PC-9 (cell line): ENCODE results near the gene CSTF1. TPM values are rescaled to one million over a fixed set of nuclear protein-coding genes. Genes with fewer than 3 reads are reported as not detected.

ENCODE experiments used
- BruUV-seq: library from RNA; stranded (reverse); fragments of 400-500 nt; replicated peaks from 2 replicates; lab custom pipeline; 2021; lab: Mats Ljungman, UMichigan
- CTCF ChIA-PET: fragments of 300-600 bp; sonication (Branson Sonifier 250); formaldehyde crosslinking; loops from one replicate; lab custom pipeline; 2022; ENCODE audit warnings: antibody characterized with exemption; lab: Charles Lee
- POLR2A ChIA-PET: fragments of 300-600 bp; sonication (Branson Sonifier 250); formaldehyde crosslinking; loops from one replicate; lab custom pipeline; 2022; ENCODE audit warnings: antibody characterized with exemption; ENCODE audit not compliant: unreplicated experiment; lab: Charles Lee
- DNase-seq, 2 experiments: peaks; one replicate each; pipeline versions ENCODE4 v3.0.0 to v3.0.0-alpha.2; 2015 to 2022; ENCODE audit warnings: mixed read lengths in 1 of 2
- H2AFZ ChIP-seq: fragments of 200-600 bp; sonication (generic); 2 replicates; pipeline ENCODE4 v1.8.1; 2017; ENCODE audit warnings: antibody characterized with exemption
- H3F3A ChIP-seq: fragments of 200-600 bp; sonication (generic); 2 replicates; pipeline ENCODE4 v1.8.1; 2017; ENCODE audit warnings: antibody characterized with exemption, mild to moderate bottlenecking, low read depth; ENCODE audit not compliant: insufficient read depth
- H3K27ac ChIP-seq: fragments of 200-600 bp; sonication (generic); 2 replicates; pipeline ENCODE4 v1.6.1; 2016; ENCODE audit warnings: mixed run types
- H3K27me3 ChIP-seq: fragments of 200-600 bp; sonication (generic); 2 replicates; pipeline ENCODE4 v1.6.1; 2016; ENCODE audit warnings: low read depth, mixed run types; ENCODE audit not compliant: insufficient read depth
- H3K36me3 ChIP-seq: fragments of 200-600 bp; sonication (generic); 2 replicates; pipeline ENCODE4 v1.6.1; 2016; ENCODE audit warnings: low read depth, mixed run types
- H3K4me1 ChIP-seq: fragments of 200-600 bp; sonication (generic); replicated peaks from 2 replicates; pipeline ENCODE4 v1.6.1; 2016; ENCODE audit warnings: mixed run types; ENCODE audit not compliant: insufficient read depth
- H3K4me2 ChIP-seq: fragments of 200-600 bp; sonication (generic); 2 replicates; pipeline ENCODE4 v1.6.1; 2017; ENCODE audit warnings: mixed run types
- H3K4me3 ChIP-seq: fragments of 200-600 bp; sonication (generic); 2 replicates; pipeline ENCODE4 v1.6.1; 2016; ENCODE audit warnings: mixed run types
- H3K79me2 ChIP-seq: fragments of 200-600 bp; sonication (generic); 2 replicates; pipeline ENCODE4 v1.6.1; 2017; ENCODE audit warnings: low read depth, mixed run types
- H3K9me2 ChIP-seq: fragments of 200-600 bp; sonication (generic); 2 replicates; pipeline ENCODE4 v1.8.1; 2017; ENCODE audit warnings: mild to moderate bottlenecking; ENCODE audit not compliant: insufficient read depth
- H3K9me3 ChIP-seq: fragments of 200-600 bp; sonication (generic); 2 replicates; pipeline ENCODE4 v1.8.1; 2016; ENCODE audit warnings: low read depth; ENCODE audit not compliant: insufficient read depth
- H4K20me1 ChIP-seq: fragments of 200-600 bp; sonication (generic); 2 replicates; pipeline ENCODE4 v1.8.1; 2017; ENCODE audit not compliant: insufficient read depth
- CTCF ChIP-seq: fragments of 200-600 bp; sonication (generic); conservative IDR thresholded peaks from 2 replicates; pipeline ENCODE4 v1.6.1; 2017; ENCODE audit warnings: mixed run types, antibody characterized with exemption, mild to moderate bottlenecking, moderate library complexity
- EZH2 ChIP-seq: fragments of 200-600 bp; sonication (generic); IDR thresholded peaks from 2 replicates; pipeline ENCODE4 v1.8.0; 2017; ENCODE audit warnings: antibody characterized with exemption, low read depth
- intact Hi-C: fragments of 100-400 bp; cut with micrococcal nuclease; formaldehyde crosslinking; loops from one replicate; pipeline ENCODE4 v1.10.0; 2022; ENCODE audit not compliant: unreplicated experiment
- total RNA-seq: library from RNA; stranded (reverse); gene quantifications from 2 replicates; pipeline ENCODE4 v1.2.3, GENCODE V29; 2021

Gene CSTF1
- total RNA-seq, 1 experiment from 2014 or later = 50.0 TPM

- Histone ChIP-seq H4K20me1 (0 out of 2 replicates have a peak, but pooled peaks cover 3% of the 10 kb centered on the region), H3K27ac (no peak overlapping the region), H2AFZ (peak overlapping the region; percentile 71), H3K79me2 (no peaks in the 10 kb centered on the region), H3K9me3 (no peaks in the 10 kb centered on the region), H3F3A (peaks cover 9% of the 10 kb centered on the region), H3K9me2 (no peaks in the 10 kb centered on the region), H3K27me3 (peaks cover 41% of the 10 kb centered on the region), H3K4me1 (peaks cover 17% of the 10 kb centered on the region), H3K4me3 (peak overlapping the region; percentile 59; the same call in 1 of the 2 replicates), H3K36me3 (no peaks in the 10 kb centered on the region), H3K4me2 (peak overlapping the region; percentile 81)
- DNase-seq = peak in 1 of 2 experiments; percentile 74
- TF ChIP-seq EZH2 = no peak
- no peak for TF ChIP-seq CTCF
- no TSS peak for BruUV-seq
- ChIA-PET CTCF (no interaction called here), POLR2A (no interaction called here)
- intact Hi-C loops = no loop called here
These were observed 34.4 kb upstream of the CSTF1 start for GRCh38 chr20:56358070-56358469.

- H2AFZ ChIP-seq = peak within 1 kb of the TSS; percentile 100
- intact Hi-C loops = no loop called here
- H3F3A ChIP-seq = peaks cover 9% of the 10 kb centered on the region
- CTCF ChIA-PET = interaction anchor here (0.6 to 1.0 kb wide), 3 partner anchors 29 to 896 kb away, joined by 5 to 7 read pairs (median 7); partner anchors contain the start of genes AURKA and CSTF1
- peak; percentile 75 to 89 for DNase-seq
- H3K27ac ChIP-seq = no peak within 1 kb of the TSS
- H3K36me3 ChIP-seq = no peaks in the 10 kb centered on the region
- H4K20me1 ChIP-seq = 0 out of 2 replicates have a peak, but pooled peaks cover 3% of the 10 kb centered on the region
- peak within 1 kb of the TSS; percentile 91 for H3K4me3 ChIP-seq
- TF ChIP-seq CTCF (no peak), EZH2 (no peak)
- H3K79me2 ChIP-seq = no peaks in the 10 kb centered on the region
- H3K27me3 ChIP-seq = peaks cover 35% of the 10 kb centered on the region
- H3K9me3 ChIP-seq = no peaks in the 10 kb centered on the region
- BruUV-seq = no TSS peak
- H3K9me2 ChIP-seq = no peaks in the 10 kb centered on the region
- peak within 1 kb of the TSS; percentile 95 for H3K4me2 ChIP-seq
- H3K4me1 ChIP-seq = peaks cover 17% of the 10 kb centered on the region
- POLR2A ChIA-PET = no interaction called here
These were observed 33.7 kb upstream of the CSTF1 start, which contains the start of gene FAM210B for GRCh38 chr20:56358600-56359211. Gene FAM210B, plus strand, starts transcription at chr20:56358974. Its CDS starts 32 bp downstream, at chr20:56359006.

GRCh38 chr20:56359212-56360132 is 33.0 kb upstream of the CSTF1 start:
- H3K79me2 ChIP-seq = no peaks in the 10 kb centered on the region
- peaks cover 27% of the 10 kb centered on the region for H3K27me3 ChIP-seq
- DNase-seq = peak; percentile 40 to 56
- no peak overlapping the region for H3K27ac ChIP-seq
- H3K4me1 ChIP-seq = peaks cover 17% of the 10 kb centered on the region
- no peaks in the 10 kb centered on the region for H3K9me2 ChIP-seq
- BruUV-seq = TSS peak; percentile 30
- POLR2A ChIA-PET = interaction anchor here (0.6 kb wide), 2 partner anchors 37 to 1558 kb away, joined by 4 to 7 read pairs; no protein-coding TSS in a partner anchor
- no peaks in the 10 kb centered on the region for H3K36me3 ChIP-seq
- peak overlapping the region; percentile 100 for H2AFZ ChIP-seq
- intact Hi-C loops = no loop called here
- TF ChIP-seq EZH2 (no peak), CTCF (no peak)
- H3K4me2 ChIP-seq = peak overlapping the region; percentile 95
- CTCF ChIA-PET = interaction anchor here (0.6 to 1.0 kb wide), 3 partner anchors 29 to 895 kb away, joined by 5 to 7 read pairs (median 7); partner anchors contain the start of genes AURKA and CSTF1
- peaks cover 9% of the 10 kb centered on the region for H3F3A ChIP-seq
- H3K4me3 ChIP-seq = peak overlapping the region; percentile 91
- 0 out of 2 replicates have a peak, but pooled peaks cover 3% of the 10 kb centered on the region for H4K20me1 ChIP-seq
- H3K9me3 ChIP-seq = no peaks in the 10 kb centered on the region
